ENCODE measurements around the gene LRRC70.

LRRC70 gene

GRCh38 chr5:62616615-62617277 lies 38.1 kb downstream of the LRRC70 start:
- Histone ChIP-seq H3K9ac (ENCODE audit: low read depth, low read length, poor library complexity, severe bottlenecking) (no peak overlapping the region), H3K9me3 (ENCODE audit: insufficient read depth, low read depth, low read length) (no peaks in the 10 kb centered on the region), H3K4me2 (ENCODE audit: low read depth, low read length, poor library complexity, severe bottlenecking) (no peak overlapping the region), H3F3A (ENCODE audit: low read depth) (no peaks in the 10 kb centered on the region), H3K36me3 (ENCODE audit: insufficient read depth, low read length) (peaks cover 16% of the 10 kb centered on the region; the same call in 1 of the 2 replicates), H3K4me1 (ENCODE audit: insufficient read depth, low read length, poor library complexity, severe bottlenecking) (no peaks in the 10 kb centered on the region), H3K4me3 (ENCODE audit: low read length, poor library complexity, severe bottlenecking) (no peak overlapping the region), H4K20me1 (ENCODE audit: insufficient read depth, low read length, poor library complexity, severe bottlenecking) (no peaks in the 10 kb centered on the region), H2AFZ (ENCODE audit: low read length) (no peak overlapping the region), H3K27me3 (ENCODE audit: insufficient read depth, low read length, poor library complexity, severe bottlenecking) (no peaks in the 10 kb centered on the region), H3K79me2 (ENCODE audit: insufficient read depth, low read length) (0 out of 2 replicates have a peak, but pooled peaks cover 2% of the 10 kb centered on the region), H3K9me2 (replicated peaks; ENCODE audit: low read depth, low read length) (no peaks in the 10 kb centered on the region)
- TF ChIP-seq EZH2phosphoT487 (IDR thresholded peaks at IDR 0.05; ENCODE audit: borderline replicate concordance) = no peak
- TF ChIP-seq, protein P1, sequence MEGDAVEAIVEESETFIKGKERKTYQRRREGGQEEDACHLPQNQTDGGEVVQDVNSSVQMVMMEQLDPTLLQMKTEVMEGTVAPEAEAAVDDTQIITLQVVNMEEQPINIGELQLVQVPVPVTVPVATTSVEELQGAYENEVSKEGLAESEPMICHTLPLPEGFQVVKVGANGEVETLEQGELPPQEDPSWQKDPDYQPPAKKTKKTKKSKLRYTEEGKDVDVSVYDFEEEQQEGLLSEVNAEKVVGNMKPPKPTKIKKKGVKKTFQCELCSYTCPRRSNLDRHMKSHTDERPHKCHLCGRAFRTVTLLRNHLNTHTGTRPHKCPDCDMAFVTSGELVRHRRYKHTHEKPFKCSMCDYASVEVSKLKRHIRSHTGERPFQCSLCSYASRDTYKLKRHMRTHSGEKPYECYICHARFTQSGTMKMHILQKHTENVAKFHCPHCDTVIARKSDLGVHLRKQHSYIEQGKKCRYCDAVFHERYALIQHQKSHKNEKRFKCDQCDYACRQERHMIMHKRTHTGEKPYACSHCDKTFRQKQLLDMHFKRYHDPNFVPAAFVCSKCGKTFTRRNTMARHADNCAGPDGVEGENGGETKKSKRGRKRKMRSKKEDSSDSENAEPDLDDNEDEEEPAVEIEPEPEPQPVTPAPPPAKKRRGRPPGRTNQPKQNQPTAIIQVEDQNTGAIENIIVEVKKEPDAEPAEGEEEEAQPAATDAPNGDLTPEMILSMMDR (conservative IDR thresholded peaks at IDR 0.05; ENCODE audit: low read length) = no peak

- Histone ChIP-seq H3K4me2 (ENCODE audit: low read depth, low read length, poor library complexity, severe bottlenecking) (no peak overlapping the region), H3K4me1 (ENCODE audit: insufficient read depth, low read length, poor library complexity, severe bottlenecking) (no peaks in the 10 kb centered on the region), H3K4me3 (ENCODE audit: low read length, poor library complexity, severe bottlenecking) (no peak overlapping the region), H3K9me2 (replicated peaks; ENCODE audit: low read depth, low read length) (no peaks in the 10 kb centered on the region), H3K9ac (ENCODE audit: low read depth, low read length, poor library complexity, severe bottlenecking) (no peak overlapping the region), H3F3A (ENCODE audit: low read depth) (no peaks in the 10 kb centered on the region), H4K20me1 (ENCODE audit: insufficient read depth, low read length, poor library complexity, severe bottlenecking) (no peaks in the 10 kb centered on the region), H2AFZ (ENCODE audit: low read length) (no peak overlapping the region), H3K79me2 (ENCODE audit: insufficient read depth, low read length) (0 out of 2 replicates have a peak, but pooled peaks cover 2% of the 10 kb centered on the region), H3K27me3 (ENCODE audit: insufficient read depth, low read length, poor library complexity, severe bottlenecking) (no peaks in the 10 kb centered on the region), H3K36me3 (ENCODE audit: insufficient read depth, low read length) (peaks cover 16% of the 10 kb centered on the region; the same call in 1 of the 2 replicates), H3K9me3 (ENCODE audit: insufficient read depth, low read depth, low read length) (no peaks in the 10 kb centered on the region)
- no peak for TF ChIP-seq EZH2phosphoT487 (IDR thresholded peaks at IDR 0.05; ENCODE audit: borderline replicate concordance)
- TF ChIP-seq, protein P1 (conservative IDR thresholded peaks at IDR 0.05; ENCODE audit: low read length) = no peak
Measured at GRCh38 chr5:62617943-62618342, 39.3 kb downstream of the LRRC70 start.

GRCh38 chr5:62620761-62621160 lies 42.1 kb downstream of the LRRC70 start:
- Histone ChIP-seq H2AFZ (ENCODE audit: low read length) (no peak overlapping the region), H3K79me2 (ENCODE audit: insufficient read depth, low read length) (0 out of 2 replicates have a peak, but pooled peaks cover 2% of the 10 kb centered on the region), H3K9me3 (ENCODE audit: insufficient read depth, low read depth, low read length) (no peaks in the 10 kb centered on the region), H3K4me3 (ENCODE audit: low read length, poor library complexity, severe bottlenecking) (no peak overlapping the region), H3K36me3 (ENCODE audit: insufficient read depth, low read length) (no peaks in the 10 kb centered on the region), H3K27me3 (ENCODE audit: insufficient read depth, low read length, poor library complexity, severe bottlenecking) (no peaks in the 10 kb centered on the region), H3K9ac (ENCODE audit: low read depth, low read length, poor library complexity, severe bottlenecking) (no peak overlapping the region), H3K4me1 (ENCODE audit: insufficient read depth, low read length, poor library complexity, severe bottlenecking) (no peaks in the 10 kb centered on the region), H4K20me1 (ENCODE audit: insufficient read depth, low read length, poor library complexity, severe bottlenecking) (no peaks in the 10 kb centered on the region), H3K4me2 (ENCODE audit: low read depth, low read length, poor library complexity, severe bottlenecking) (no peak overlapping the region), H3F3A (ENCODE audit: low read depth) (no peaks in the 10 kb centered on the region), H3K9me2 (replicated peaks; ENCODE audit: low read depth, low read length) (no peaks in the 10 kb centered on the region)
- TF ChIP-seq, protein P1 (conservative IDR thresholded peaks at IDR 0.05; ENCODE audit: low read length) = no peak
- no peak for TF ChIP-seq EZH2phosphoT487 (IDR thresholded peaks at IDR 0.05; ENCODE audit: borderline replicate concordance)
